Coronary artery (tissue), 2 donors: ENCODE measurements around the gene PLA2G5.
A peak's percentile ranks its signal among the peaks of the same experiment; 100 is the strongest.
"Not testable (repeated sequence)": the region's sequence is repeated elsewhere in the genome, so short reads cannot be mapped to it uniquely, and the experiment has no call there.

Source experiments
- DNase-seq: peaks from one replicate; pipeline ENCODE4 v3.0.0-alpha.2; 2017; ENCODE audit warnings: low spot score
- H3K27ac ChIP-seq, 2 donors: fragments of 200-600 bp; sonication (generic); one replicate each; pipeline ENCODE4 v1.5.1; 2016 to 2019
- H3K4me3 ChIP-seq: fragments of 200-600 bp; sonication (generic); 2 replicates; pipeline ENCODE4 v1.5.1; 2016; ENCODE audit warnings: mild to moderate bottlenecking, moderate library complexity
- CTCF ChIP-seq: fragments of 200-600 bp; sonication (generic); IDR thresholded peaks from one replicate; pipeline ENCODE4 v1.5.1; 2019; ENCODE audit warnings: antibody characterized with exemption

PLA2G5 gene

GRCh38 chr1:20069874-20070273 lies at the start of gene PLA2G5:
Gene PLA2G5, plus strand, starts transcription at chr1:20070194. Its CDS starts 14,637 bp downstream, at chr1:20084831.
- peak; percentile 91 for DNase-seq
- Histone ChIP-seq H3K27ac (peak within 1 kb of the TSS; percentile 71 to 84), H3K4me3 (peak within 1 kb of the TSS; percentile 69)
- no peak for TF ChIP-seq CTCF

GRCh38 chr1:20028125-20028524 lies 41.9 kb upstream of the PLA2G5 start:
- Histone ChIP-seq H3K27ac (peak overlapping the region; percentile 12 to 87), H3K4me3 (peak overlapping the region; percentile 69)
- TF ChIP-seq CTCF, result no peak
- DNase-seq, result no peak

GRCh38 chr1:20028726-20029125 lies 41.3 kb upstream of the PLA2G5 start:
- Histone ChIP-seq H3K4me3 (peak overlapping the region; percentile 69), H3K27ac (peak overlapping the region; percentile 28 to 87)
- DNase-seq, result no peak
- no peak for TF ChIP-seq CTCF

GRCh38 chr1:20029178-20029912 lies 40.6 kb upstream of the PLA2G5 start:
- peak overlapping the region; percentile 69 for H3K4me3 ChIP-seq

GRCh38 chr1:20030436-20031151 lies 39.4 kb upstream of the PLA2G5 start:
- DNase-seq, result not testable (repeated sequence)
- Histone ChIP-seq H3K4me3 (peak overlapping the region; percentile 69), H3K27ac (peak overlapping the region in 1 of 2 donors; percentile 87)

More at GRCh38 chr1:20029178-20029912, 40.6 kb upstream of the PLA2G5 start:
- no peak for DNase-seq
- TF ChIP-seq CTCF, result no peak
- H3K27ac ChIP-seq, result peak overlapping the region; percentile 28 to 87

- Histone ChIP-seq H3K4me3 (peak overlapping the region; percentile 69), H3K27ac (peak overlapping the region in 1 of 2 donors; percentile 87)
- TF ChIP-seq CTCF, result no peak
- DNase-seq, result no peak
Measured at GRCh38 chr1:20031161-20031560, 38.8 kb upstream of the PLA2G5 start.

GRCh38 chr1:20031836-20032235 lies 38.2 kb upstream of the PLA2G5 start:
- peak overlapping the region in 1 of 2 donors; percentile 87 for H3K27ac ChIP-seq
- no peak for TF ChIP-seq CTCF

More at GRCh38 chr1:20031836-20032235, 38.2 kb upstream of the PLA2G5 start:
- no peak for DNase-seq
- peak overlapping the region; percentile 69 for H3K4me3 ChIP-seq
